ENCODE measurements around the gene ALX3. TPM values are rescaled to one million over a fixed set of nuclear protein-coding genes. Genes with fewer than 3 reads are reported as not detected.

The ALX3 gene
- total and polyA plus RNA-seq, 2 of the 8 experiments (the other 6 are each of a cell fraction or from before 2014, with no cell fraction given), result 0.20 TPM; not detected in 1

DNA sequence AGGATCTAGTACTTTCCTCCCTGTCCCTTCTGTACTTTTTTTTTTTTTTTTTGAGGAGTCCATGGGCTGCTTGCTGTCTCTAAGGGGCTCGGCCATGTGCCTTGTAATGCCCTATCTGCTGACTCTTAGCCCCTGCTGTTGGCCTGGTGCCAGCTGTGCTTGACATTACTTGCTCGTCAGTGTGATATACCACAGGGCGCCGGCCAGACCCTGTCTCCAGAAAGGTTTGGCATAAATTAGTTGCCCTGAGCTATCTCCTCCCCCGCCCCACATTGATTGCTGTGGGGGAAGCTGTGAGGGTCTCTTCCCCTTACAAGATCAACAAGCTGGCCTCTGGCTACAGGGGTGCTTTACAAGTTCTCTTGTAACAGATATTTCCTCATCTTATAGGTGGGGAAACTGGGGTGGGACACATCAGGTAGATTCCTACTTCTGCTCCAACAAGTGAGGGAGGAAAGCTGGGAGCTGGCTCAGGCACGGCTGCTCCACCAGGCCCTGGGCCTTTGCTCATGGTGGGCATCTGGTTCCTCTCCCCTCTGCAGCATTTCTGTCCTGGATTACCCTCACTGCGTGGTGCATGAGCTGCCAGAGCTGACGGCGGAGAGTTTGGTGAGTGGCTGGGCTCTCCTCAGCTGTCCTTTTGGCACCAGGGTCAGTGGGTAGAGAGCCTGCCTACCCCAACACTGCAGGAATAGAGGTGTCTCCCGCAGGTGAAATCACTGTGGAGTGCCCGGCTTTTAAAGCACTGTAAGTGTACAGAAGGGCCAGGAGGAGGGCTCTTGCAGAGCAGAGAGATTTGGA lies 20.5 kb downstream of the ALX3 start:
- FAIRE-seq (no peak), DNase-seq (ENCODE audit: low read depth in 1 of 2, low spot score in 2 of 2) (no peak)
- Histone ChIP-seq H3K9ac (replicated peaks in 1 of 4; ENCODE audit: extremely low read depth in 1 of 4, low read depth in 3 of 4, low read length in 3 of 4) (no peak overlapping the region), H3K27ac (ENCODE audit: low read depth, low read length) (no peak overlapping the region), H2BK12ac (ENCODE audit: low read depth, low read length) (no peak overlapping the region), H3K79me1 (ENCODE audit: low read depth, low read length) (no peaks in the 10 kb centered on the region; the same call in 1 of the 2 replicates), H4K91ac (replicated peaks; ENCODE audit: insufficient read length, low read length) (no peak overlapping the region), H3K56ac (replicated peaks; ENCODE audit: insufficient read length, low read depth, low read length) (no peak overlapping the region), H3K4me2 (ENCODE audit: insufficient read depth in 1 of 2, low read depth in 2 of 2, low read length in 2 of 2) (no peak overlapping the region), H3K79me2 (ENCODE audit: control insufficient read depth in 1 of 2, insufficient read depth in 2 of 2, low read length in 2 of 2) (no peaks in the 10 kb centered on the region), H3K4me3 (ENCODE audit: extremely low read depth in 1 of 4, insufficient read depth in 2 of 4, low read depth in 3 of 4, low read length in 4 of 4) (no peak overlapping the region), H3K36me3 (ENCODE audit: control insufficient read depth in 2 of 4, insufficient read depth in 4 of 4, low read length in 3 of 4) (peaks cover 51 to 86% (median 72%) of the 10 kb centered on the region in 4 experiments), H3K4me1 (replicated peaks in 1 of 4; ENCODE audit: control insufficient read depth in 3 of 4, insufficient read depth in 4 of 4, low read length in 3 of 4) (no peaks in the 10 kb centered on the region), H2BK15ac (ENCODE audit: low read length) (no peak overlapping the region), H2BK120ac (replicated peaks; ENCODE audit: low read depth, low read length) (no peak overlapping the region), H2AFZ (ENCODE audit: low read length) (no peak overlapping the region), H2BK5ac (ENCODE audit: low read depth, low read length) (no peak overlapping the region), H3K14ac (ENCODE audit: insufficient read length) (no peak overlapping the region), H2BK20ac (ENCODE audit: low read length) (no peak overlapping the region), H4K8ac (ENCODE audit: extremely low read depth, insufficient read depth, low read length) (no peak overlapping the region), H3K9me3 (ENCODE audit: insufficient read depth in 2 of 2, low read depth in 1 of 2, low read length in 1 of 2) (no peaks in the 10 kb centered on the region), H3K18ac (ENCODE audit: extremely low read depth, low read length) (no peak overlapping the region), H4K20me1 (replicated peaks in 1 of 2; ENCODE audit: control insufficient read depth in 1 of 2, insufficient read depth in 2 of 2, low read length in 2 of 2) (peaks cover 0 to 15% of the 10 kb centered on the region in 2 experiments), H2AK5ac (ENCODE audit: low read depth, low read length) (no peak overlapping the region), H3K4ac (replicated peaks; ENCODE audit: insufficient read length, low read depth, low read length) (no peak overlapping the region), H3K23ac (ENCODE audit: insufficient read length) (no peak overlapping the region), H4K5ac (ENCODE audit: insufficient read length, low read depth, low read length) (no peak overlapping the region), H3K23me2 (ENCODE audit: low read depth, low read length) (no peaks in the 10 kb centered on the region), H3K27me3 (replicated peaks in 1 of 4; ENCODE audit: control insufficient read depth in 3 of 4, extremely low read depth in 1 of 4, insufficient read depth in 3 of 4, low read length in 3 of 4) (no peaks in the 10 kb centered on the region)
- 87% methylated on average over 11 of the region's 11 CpGs; no CpG with 5 or more reads in 1 of the 2 experiments for WGBS, 2 experiments (ENCODE audit: extremely low coverage in 1 of 2, insufficient coverage in 1 of 2, insufficient read length in 1 of 2, insufficient replicate concordance in 2 of 2, low coverage in 1 of 2, low lambda C conversion rate in 2 of 2, missing lambda C conversion rate in 1 of 2)
- ChIA-PET CTCF (ENCODE audit: partially characterized antibody) (interaction anchor here (0.7 to 40.7 kb wide), 5 partner anchors 9 to 410 kb away, joined by 3 to 1450 read pairs (median 88); partner anchors contain the start of genes ALX3, STRIP1 and UBL4B), POLR2A (ENCODE audit: partially characterized antibody) (interaction anchor here (0.9 to 2.7 kb wide), 4 partner anchors 8 to 15 kb away, joined by 3 to 13 read pairs (median 4); partner anchors contain the start of gene STRIP1)
- TF ChIP-seq EGR1 (IDR thresholded peaks at IDR 0.05; ENCODE audit: borderline replicate concordance, low read depth, low read length), result no peak
- no peak for TF ChIP-seq NANOG (IDR thresholded peaks at IDR 0.05; ENCODE audit: insufficient read depth, low read depth, low read length, poor library complexity, severe bottlenecking)
- TF ChIP-seq CTBP2 (IDR thresholded peaks at IDR 0.05; ENCODE audit: borderline replicate concordance, insufficient read depth, insufficient read length, low read length), result no peak
- no peak for TF ChIP-seq KDM1A (IDR thresholded peaks at IDR 0.05; ENCODE audit: borderline replicate concordance, low read length)
- no peak for TF ChIP-seq CHD1 (IDR thresholded peaks at IDR 0.05; ENCODE audit: low read depth, low read length)
- no peak for TF ChIP-seq NRF1 (IDR thresholded peaks at IDR 0.05; ENCODE audit: low read depth, low read length)
- TF ChIP-seq, protein P1, sequence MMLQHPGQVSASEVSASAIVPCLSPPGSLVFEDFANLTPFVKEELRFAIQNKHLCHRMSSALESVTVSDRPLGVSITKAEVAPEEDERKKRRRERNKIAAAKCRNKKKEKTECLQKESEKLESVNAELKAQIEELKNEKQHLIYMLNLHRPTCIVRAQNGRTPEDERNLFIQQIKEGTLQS (IDR thresholded peaks at IDR 0.05; ENCODE audit: insufficient read depth, low read depth, low read length), result no peak
- TF ChIP-seq MAFK (IDR thresholded peaks at IDR 0.05; ENCODE audit: low read depth, low read length), result no peak
- TF ChIP-seq SP1 (IDR thresholded peaks at IDR 0.05; ENCODE audit: low read depth, low read length), result no peak
- no peak for TF ChIP-seq RNF2 (IDR thresholded peaks at IDR 0.05; ENCODE audit: borderline replicate concordance, low read depth, low read length, missing control alignments, poor library complexity, severe bottlenecking)
- no peak for TF ChIP-seq KDM4A (IDR thresholded peaks at IDR 0.05; ENCODE audit: low read depth, low read length, severe bottlenecking)

Data from H1 (cell line).